Thyroid gland (tissue), 4 donors: Measurements from ENCODE around the gene DPYD. TPM values are rescaled to one million over a fixed set of nuclear protein-coding genes. Genes with fewer than 3 reads are reported as not detected.

Experiments used
- DNase-seq, 2 donors: peaks; one replicate each; pipeline ENCODE4 v3.0.0-alpha.2; 2019
- H3K27ac ChIP-seq, 3 donors: fragments of 200-600 bp; sonication (generic); 1 replicate in 2 of 3; 2 replicates in 1 of 3; pipeline ENCODE4 v1.5.1; 2016 to 2019; ENCODE audit warnings: mild to moderate bottlenecking in 1 of 3, moderate library complexity in 1 of 3
- H3K27me3 ChIP-seq: fragments of 200-600 bp; sonication (generic); one replicate; pipeline ENCODE4 v1.5.1; 2019
- H3K36me3 ChIP-seq, 2 donors: fragments of 200-600 bp; sonication (generic); one replicate each; pipeline ENCODE4 v1.5.1; 2016 to 2019
- H3K4me1 ChIP-seq, 2 donors: fragments of 200-600 bp; sonication (generic); one replicate each; pipeline ENCODE4 v1.5.1; 2017 to 2019
- H3K4me3 ChIP-seq, 3 donors: fragments of 200-600 bp; sonication (generic); replicated peaks in 1 of 3; 1 replicate in 2 of 3; 2 replicates in 1 of 3; pipeline ENCODE4 v1.5.1; 2016; ENCODE audit warnings: mild to moderate bottlenecking in 1 of 3
- H3K9me3 ChIP-seq: fragments of 200-600 bp; sonication (generic); one replicate; pipeline ENCODE4 v1.5.1; 2017
- CTCF ChIP-seq, 6 experiments: fragments of 200-600 bp in 3 of 6; fragments of 450-650 bp in 3 of 6; sonication (generic) in 3 of 6; IDR thresholded peaks; one replicate each; pipeline ENCODE4 v1.5.1; 2016 to 2019; ENCODE audit warnings: antibody characterized with exemption in 6 of 6, mild to moderate bottlenecking in 2 of 6, inconsistent platforms in 1 of 6, moderate library complexity in 1 of 6
- POLR2A ChIP-seq, 2 donors: fragments of 450-650 bp; IDR thresholded peaks; one replicate each; pipeline ENCODE4 v1.6.1; 2017; ENCODE audit warnings: antibody characterized with exemption in 2 of 2, mild to moderate bottlenecking in 2 of 2, moderate library complexity in 1 of 2
- whole genome bisulfite sequencing, 2 donors: methylation state at CpG; one replicate each; pipeline ENCODE4 v1.1.5; 2017; 5-methylcytosine and 5-hydroxymethylcytosine counted together
- intact Hi-C: fragments of 100-400 bp; cut with DNase I; formaldehyde crosslinking; loops from one replicate; pipeline ENCODE4 v1.15.1; 2023
- total RNA-seq, 4 donors: library from RNA; depleted of rRNA; stranded (reverse); fragments of >200 nt; gene quantifications; one replicate each; pipeline ENCODE4 v1.2.3, GENCODE V29; 2016

The DPYD gene
- total RNA-seq, 4 donors from 2014 or later: 27.3 to 54.0 (median 39.5) TPM

GRCh38 chr1:97685360-97685759, 235.5 kb downstream of the DPYD start:
- WGBS, 2 donors: 92 to 93% methylated on average over 2 of the region's 2 CpGs

GRCh38 chr1:97680894-97681293, 239.9 kb downstream of the DPYD start:
- no peaks in the 10 kb centered on the region for H3K9me3 ChIP-seq
- H3K27me3 ChIP-seq: no peaks in the 10 kb centered on the region
- no peaks in the 10 kb centered on the region for H3K4me1 ChIP-seq
- no peaks in the 10 kb centered on the region for H3K36me3 ChIP-seq
- TF ChIP-seq POLR2A (IDR thresholded peaks at IDR 0.05) (no peak), CTCF (IDR thresholded peaks at IDR 0.05) (no peak)
- H3K27ac ChIP-seq: no peak overlapping the region
- H3K4me3 ChIP-seq: no peak overlapping the region
- intact Hi-C loops: no loop called here
- DNase-seq: no peak

More at GRCh38 chr1:97685360-97685759, 235.5 kb downstream of the DPYD start:
- no peaks in the 10 kb centered on the region for H3K9me3 ChIP-seq
- H3K27ac ChIP-seq: no peak overlapping the region
- no peak for TF ChIP-seq POLR2A (IDR thresholded peaks at IDR 0.05)
- TF ChIP-seq CTCF (IDR thresholded peaks at IDR 0.05): no peak
- H3K27me3 ChIP-seq: no peaks in the 10 kb centered on the region
- H3K36me3 ChIP-seq: no peaks in the 10 kb centered on the region
- no peak overlapping the region for H3K4me3 ChIP-seq
- intact Hi-C loops: no loop called here
- no peak for DNase-seq
- H3K4me1 ChIP-seq: no peaks in the 10 kb centered on the region

GRCh38 chr1:97680470-97680869, 240.4 kb downstream of the DPYD start:
- H3K4me3 ChIP-seq: no peak overlapping the region
- H3K27ac ChIP-seq: no peak overlapping the region
- H3K36me3 ChIP-seq: no peaks in the 10 kb centered on the region
- no peak for DNase-seq
- no peaks in the 10 kb centered on the region for H3K27me3 ChIP-seq
- no peaks in the 10 kb centered on the region for H3K9me3 ChIP-seq
- intact Hi-C loops: no loop called here
- TF ChIP-seq POLR2A (IDR thresholded peaks at IDR 0.05) (no peak), CTCF (IDR thresholded peaks at IDR 0.05) (no peak)
- WGBS, 2 donors: 86 to 89% methylated on average over 3 of the region's 3 CpGs
- no peaks in the 10 kb centered on the region for H3K4me1 ChIP-seq

- H3K27me3 ChIP-seq: no peaks in the 10 kb centered on the region
- no peak for DNase-seq
- TF ChIP-seq CTCF (IDR thresholded peaks at IDR 0.05): no peak
- TF ChIP-seq POLR2A (IDR thresholded peaks at IDR 0.05): no peak
- no peaks in the 10 kb centered on the region for H3K4me1 ChIP-seq
- no peak overlapping the region for H3K27ac ChIP-seq
- H3K4me3 ChIP-seq: no peak overlapping the region
- H3K36me3 ChIP-seq: no peaks in the 10 kb centered on the region
- no peaks in the 10 kb centered on the region for H3K9me3 ChIP-seq
- intact Hi-C loops: no loop called here
- 81 to 94% methylated on average over 4 of the region's 4 CpGs for WGBS, 2 donors
Measured at GRCh38 chr1:97677702-97678101, 243.1 kb downstream of the DPYD start.

GRCh38 chr1:97674517-97674916, 246.3 kb downstream of the DPYD start:
- Histone ChIP-seq H3K4me3 (no peak overlapping the region), H3K9me3 (no peaks in the 10 kb centered on the region), H3K36me3 (no peaks in the 10 kb centered on the region), H3K4me1 (no peaks in the 10 kb centered on the region), H3K27ac (no peak overlapping the region), H3K27me3 (no peaks in the 10 kb centered on the region)
- intact Hi-C loops: no loop called here
- 86 to 92% methylated on average over 4 of the region's 4 CpGs for WGBS, 2 donors
- DNase-seq: no peak
- TF ChIP-seq POLR2A (IDR thresholded peaks at IDR 0.05) (no peak), CTCF (IDR thresholded peaks at IDR 0.05) (no peak)
